HepG2 (cell line): ENCODE data around the gene GRK5. TPM values are rescaled to one million over a fixed set of nuclear protein-coding genes. Genes with fewer than 3 reads are reported as not detected.

Experiments
- AKAP8 ChIP-seq: sonication (generic); formaldehyde crosslinking; IDR thresholded peaks from 2 replicates; pipeline ENCODE4 v1.5.1; 2020; ENCODE audit warnings: mild to moderate bottlenecking, missing genetic modification reagents
- ARHGAP35 ChIP-seq: sonication (generic); formaldehyde crosslinking; IDR thresholded peaks from 2 replicates; pipeline ENCODE4 v1.9.0; 2022; ENCODE audit warnings: mild to moderate bottlenecking, inconsistent platforms, moderate library complexity, missing genetic modification reagents, borderline replicate concordance
- ELF3 ChIP-seq: IDR thresholded peaks from 2 replicates; pipeline ENCODE4 v1.6.1; 2016; ENCODE audit warnings: missing genetic modification reagents, missing compliant biosample characterization
- FOXA3 ChIP-seq: IDR thresholded peaks from 2 replicates; pipeline ENCODE4 v1.6.1; 2016; ENCODE audit warnings: missing genetic modification reagents, missing compliant biosample characterization
- MYC ChIP-seq: sonication (generic); formaldehyde crosslinking; IDR thresholded peaks from 2 replicates; pipeline ENCODE4 v1.9.0; 2021; ENCODE audit warnings: missing genetic modification reagents, borderline replicate concordance
- RFXANK ChIP-seq: IDR thresholded peaks from 2 replicates; pipeline ENCODE4 v1.6.1; 2016
- SIX4 ChIP-seq: sonication (generic); formaldehyde crosslinking; IDR thresholded peaks from 2 replicates; pipeline ENCODE4 v1.4.0; 2020; ENCODE audit warnings: missing genetic modification reagents
- ZFP37 ChIP-seq: sonication (generic); formaldehyde crosslinking; IDR thresholded peaks from 2 replicates; pipeline ENCODE4 v1.4.0; 2020; ENCODE audit warnings: missing genetic modification reagents, borderline replicate concordance
- ZFP82 ChIP-seq: sonication (generic); formaldehyde crosslinking; IDR thresholded peaks from 2 replicates; pipeline ENCODE4 v1.5.1; 2020; ENCODE audit warnings: mild to moderate bottlenecking, missing genetic modification reagents, borderline replicate concordance
- ZNF362 ChIP-seq: sonication (generic); formaldehyde crosslinking; IDR thresholded peaks from 2 replicates; pipeline ENCODE4 v1.4.0; 2020; ENCODE audit warnings: missing genetic modification reagents, mild to moderate bottlenecking, borderline replicate concordance
- ZNF460 ChIP-seq: sonication (generic); formaldehyde crosslinking; IDR thresholded peaks from 2 replicates; pipeline ENCODE4 v1.5.1; 2020; ENCODE audit warnings: missing genetic modification reagents, mild to moderate bottlenecking, borderline replicate concordance
- ZNF547 ChIP-seq: sonication (generic); formaldehyde crosslinking; IDR thresholded peaks from 2 replicates; pipeline ENCODE4 v1.5.1; 2020; ENCODE audit warnings: mild to moderate bottlenecking, missing genetic modification reagents
- ZNF768 ChIP-seq: sonication (generic); formaldehyde crosslinking; IDR thresholded peaks from 2 replicates; pipeline ENCODE4 v1.4.0; 2020; ENCODE audit warnings: missing genetic modification reagents
- ZNF816 ChIP-seq: sonication (generic); formaldehyde crosslinking; IDR thresholded peaks from 2 replicates; pipeline ENCODE4 v1.8.0; 2022; ENCODE audit warnings: missing genetic modification reagents, mild to moderate bottlenecking, borderline replicate concordance
- polyA plus RNA-seq, 8 experiments: library from polyadenylated mRNA; depleted of rRNA in 3 of 8; stranded (reverse) in 7 of 8; unstranded in 1 of 8; fragments of >200 nt; fragmentation: Illumina TruSeq in 4 of 8; extraction: Trizol in 4 of 8; gene quantifications; 2 replicates each; pipeline versions ENCODE4 v1.2.1 to v1.2.3, GENCODE V29; 2011 to 2016; ENCODE audit warnings: low read depth in 4 of 8, missing spikeins in 1 of 8, mixed read lengths in 1 of 8; ENCODE audit not compliant: insufficient read depth in 1 of 8
- total RNA-seq, 5 experiments: library from RNA; depleted of rRNA; stranded (reverse); fragments of >200 nt; fragmentation: Illumina TruSeq; extraction: Trizol; gene quantifications; 2 replicates each; pipeline ENCODE4 v1.2.3, GENCODE V29; 2016; ENCODE audit warnings: low read depth in 1 of 5
- TF ChIP-seq, protein P1 (sequence below): sonication (generic); formaldehyde crosslinking; IDR thresholded peaks from 2 replicates; pipeline ENCODE4 v1.5.1; 2020; ENCODE audit warnings: missing genetic modification reagents, mild to moderate bottlenecking, borderline replicate concordance
- TF ChIP-seq, protein P2 (sequence below): sonication (generic); formaldehyde crosslinking; IDR thresholded peaks from 2 replicates; pipeline ENCODE4 v1.4.0; 2020; ENCODE audit warnings: low read depth, mild to moderate bottlenecking, missing genetic modification reagents
- TF ChIP-seq, protein P3 (sequence below): sonication (generic); formaldehyde crosslinking; IDR thresholded peaks from 2 replicates; pipeline ENCODE4 v1.8.0; 2023; ENCODE audit warnings: mild to moderate bottlenecking, missing genetic modification reagents
- TF ChIP-seq, protein P4 (sequence below): sonication (generic); formaldehyde crosslinking; IDR thresholded peaks from one replicate; pipeline ENCODE4 v1.5.1; 2020; ENCODE audit warnings: mild to moderate bottlenecking, missing genetic modification reagents; ENCODE audit errors: not compliant biosample characterization

GRK5 gene
- total and polyA plus RNA-seq, 2 of the 13 experiments (the other 11 are each of a cell fraction or from before 2014, with no cell fraction given): 10.4 to 12.6 TPM

DNA sequence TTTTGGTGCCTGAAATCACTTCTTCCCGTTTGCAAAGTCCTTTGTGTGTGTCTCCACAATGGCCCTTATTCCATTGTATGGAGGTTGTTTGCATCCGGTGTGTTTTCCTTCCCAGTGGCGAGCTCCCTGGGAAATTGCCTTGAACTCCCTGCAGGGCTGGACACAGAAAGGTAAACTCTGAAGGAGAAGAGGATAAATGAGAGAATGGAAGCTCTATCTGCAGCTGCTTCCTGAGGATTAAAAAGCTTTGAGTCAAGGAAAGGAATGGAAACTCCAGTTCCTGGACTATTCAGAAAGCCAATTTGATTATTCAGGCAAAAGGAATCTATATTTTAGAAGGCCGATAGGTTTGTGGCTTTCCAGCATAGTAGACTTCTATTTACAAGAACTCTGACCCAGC, 4.4 kb upstream of the GRK5 start (continued):
- TF ChIP-seq ZNF460 (CRISPR knock-in tag) (no peak), RFXANK (CRISPR knock-in tag) (no peak), MYC (no peak), ZFP82 (CRISPR knock-in tag) (no peak), ZFP37 (no peak), ELF3 (peak; percentile 14; the same call in 1 of the 2 replicates), ZNF768 (CRISPR knock-in tag) (no peak), ZNF547 (no peak), ZNF362 (CRISPR knock-in tag) (no peak), SIX4 (CRISPR knock-in tag) (no peak), FOXA3 (no peak), ZNF816 (CRISPR knock-in tag) (no peak), ARHGAP35 (CRISPR knock-in tag) (no peak), AKAP8 (no peak)
- TF ChIP-seq, protein P1, sequence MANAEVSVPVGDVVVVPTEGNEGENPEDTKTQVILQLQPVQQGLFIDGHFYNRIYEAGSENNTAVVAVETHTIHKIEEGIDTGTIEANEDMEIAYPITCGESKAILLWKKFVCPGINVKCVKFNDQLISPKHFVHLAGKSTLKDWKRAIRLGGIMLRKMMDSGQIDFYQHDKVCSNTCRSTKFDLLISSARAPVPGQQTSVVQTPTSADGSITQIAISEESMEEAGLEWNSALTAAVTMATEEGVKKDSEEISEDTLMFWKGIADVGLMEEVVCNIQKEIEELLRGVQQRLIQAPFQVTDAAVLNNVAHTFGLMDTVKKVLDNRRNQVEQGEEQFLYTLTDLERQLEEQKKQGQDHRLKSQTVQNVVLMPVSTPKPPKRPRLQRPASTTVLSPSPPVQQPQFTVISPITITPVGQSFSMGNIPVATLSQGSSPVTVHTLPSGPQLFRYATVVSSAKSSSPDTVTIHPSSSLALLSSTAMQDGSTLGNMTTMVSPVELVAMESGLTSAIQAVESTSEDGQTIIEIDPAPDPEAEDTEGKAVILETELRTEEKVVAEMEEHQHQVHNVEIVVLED (CRISPR knock-in tag): no peak
- TF ChIP-seq, protein P2, sequence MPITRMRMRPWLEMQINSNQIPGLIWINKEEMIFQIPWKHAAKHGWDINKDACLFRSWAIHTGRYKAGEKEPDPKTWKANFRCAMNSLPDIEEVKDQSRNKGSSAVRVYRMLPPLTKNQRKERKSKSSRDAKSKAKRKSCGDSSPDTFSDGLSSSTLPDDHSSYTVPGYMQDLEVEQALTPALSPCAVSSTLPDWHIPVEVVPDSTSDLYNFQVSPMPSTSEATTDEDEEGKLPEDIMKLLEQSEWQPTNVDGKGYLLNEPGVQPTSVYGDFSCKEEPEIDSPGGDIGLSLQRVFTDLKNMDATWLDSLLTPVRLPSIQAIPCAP (CRISPR knock-in tag): no peak
- TF ChIP-seq, protein P3, sequence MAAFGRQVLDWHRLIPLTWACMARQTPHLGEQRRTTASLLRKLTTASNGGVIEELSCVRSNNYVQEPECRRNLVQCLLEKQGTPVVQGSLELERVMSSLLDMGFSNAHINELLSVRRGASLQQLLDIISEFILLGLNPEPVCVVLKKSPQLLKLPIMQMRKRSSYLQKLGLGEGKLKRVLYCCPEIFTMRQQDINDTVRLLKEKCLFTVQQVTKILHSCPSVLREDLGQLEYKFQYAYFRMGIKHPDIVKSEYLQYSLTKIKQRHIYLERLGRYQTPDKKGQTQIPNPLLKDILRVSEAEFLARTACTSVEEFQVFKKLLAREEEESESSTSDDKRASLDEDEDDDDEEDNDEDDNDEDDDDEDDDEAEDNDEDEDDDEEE (CRISPR knock-in tag): no peak
- TF ChIP-seq, protein P4, sequence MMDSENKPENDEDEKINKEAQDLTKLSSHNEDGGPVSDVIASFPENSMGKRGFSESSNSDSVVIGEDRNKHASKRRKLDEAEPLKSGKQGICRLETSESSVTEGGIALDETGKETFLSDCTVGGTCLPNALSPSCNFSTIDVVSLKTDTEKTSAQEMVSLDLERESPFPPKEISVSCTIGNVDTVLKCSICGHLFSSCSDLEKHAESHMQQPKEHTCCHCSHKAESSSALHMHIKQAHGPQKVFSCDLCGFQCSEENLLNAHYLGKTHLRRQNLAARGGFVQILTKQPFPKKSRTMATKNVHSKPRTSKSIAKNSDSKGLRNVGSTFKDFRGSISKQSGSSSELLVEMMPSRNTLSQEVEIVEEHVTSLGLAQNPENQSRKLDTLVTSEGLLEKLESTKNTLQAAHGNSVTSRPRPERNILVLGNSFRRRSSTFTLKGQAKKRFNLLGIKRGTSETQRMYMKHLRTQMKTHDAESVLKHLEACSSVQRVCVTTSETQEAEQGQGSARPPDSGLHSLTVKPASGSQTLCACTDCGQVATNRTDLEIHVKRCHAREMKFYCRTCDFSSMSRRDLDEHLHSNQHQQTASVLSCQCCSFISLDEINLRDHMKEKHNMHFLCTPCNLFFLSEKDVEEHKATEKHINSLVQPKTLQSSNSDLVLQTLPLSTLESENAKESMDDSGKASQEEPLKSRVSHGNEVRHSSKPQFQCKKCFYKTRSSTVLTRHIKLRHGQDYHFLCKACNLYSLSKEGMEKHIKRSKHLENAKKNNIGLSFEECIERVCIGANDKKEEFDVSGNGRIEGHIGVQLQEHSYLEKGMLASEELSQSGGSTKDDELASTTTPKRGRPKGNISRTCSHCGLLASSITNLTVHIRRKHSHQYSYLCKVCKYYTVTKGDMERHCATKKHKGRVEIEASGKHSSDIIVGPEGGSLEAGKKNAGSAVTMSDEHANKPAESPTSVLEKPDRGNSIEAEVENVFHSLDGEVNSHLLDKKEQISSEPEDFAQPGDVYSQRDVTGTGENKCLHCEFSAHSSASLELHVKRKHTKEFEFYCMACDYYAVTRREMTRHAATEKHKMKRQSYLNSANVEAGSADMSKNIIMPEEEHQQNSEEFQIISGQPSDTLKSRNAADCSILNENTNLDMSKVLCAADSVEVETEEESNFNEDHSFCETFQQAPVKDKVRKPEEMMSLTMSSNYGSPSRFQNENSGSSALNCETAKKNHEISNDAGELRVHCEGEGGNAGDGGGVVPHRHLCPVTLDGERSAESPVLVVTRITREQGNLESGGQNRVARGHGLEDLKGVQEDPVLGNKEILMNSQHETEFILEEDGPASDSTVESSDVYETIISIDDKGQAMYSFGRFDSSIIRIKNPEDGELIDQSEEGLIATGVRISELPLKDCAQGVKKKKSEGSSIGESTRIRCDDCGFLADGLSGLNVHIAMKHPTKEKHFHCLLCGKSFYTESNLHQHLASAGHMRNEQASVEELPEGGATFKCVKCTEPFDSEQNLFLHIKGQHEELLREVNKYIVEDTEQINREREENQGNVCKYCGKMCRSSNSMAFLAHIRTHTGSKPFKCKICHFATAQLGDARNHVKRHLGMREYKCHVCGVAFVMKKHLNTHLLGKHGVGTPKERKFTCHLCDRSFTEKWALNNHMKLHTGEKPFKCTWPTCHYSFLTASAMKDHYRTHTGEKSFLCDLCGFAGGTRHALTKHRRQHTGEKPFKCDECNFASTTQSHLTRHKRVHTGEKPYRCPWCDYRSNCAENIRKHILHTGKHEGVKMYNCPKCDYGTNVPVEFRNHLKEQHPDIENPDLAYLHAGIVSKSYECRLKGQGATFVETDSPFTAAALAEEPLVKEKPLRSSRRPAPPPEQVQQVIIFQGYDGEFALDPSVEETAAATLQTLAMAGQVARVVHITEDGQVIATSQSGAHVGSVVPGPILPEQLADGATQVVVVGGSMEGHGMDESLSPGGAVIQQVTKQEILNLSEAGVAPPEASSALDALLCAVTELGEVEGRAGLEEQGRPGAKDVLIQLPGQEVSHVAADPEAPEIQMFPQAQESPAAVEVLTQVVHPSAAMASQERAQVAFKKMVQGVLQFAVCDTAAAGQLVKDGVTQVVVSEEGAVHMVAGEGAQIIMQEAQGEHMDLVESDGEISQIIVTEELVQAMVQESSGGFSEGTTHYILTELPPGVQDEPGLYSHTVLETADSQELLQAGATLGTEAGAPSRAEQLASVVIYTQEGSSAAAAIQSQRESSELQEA (CRISPR knock-in tag): no peak
